Activated T-cell treated with anti-CD3 and anti-CD28 coated beads for 24 hours (primary cell): ENCODE results near the gene EIF2A.
"Not testable (repeated sequence)": the region's sequence is repeated elsewhere in the genome, so short reads cannot be mapped to it uniquely, and the experiment has no call there.

Experiments used
- DNase-seq: peaks from one replicate; pipeline ENCODE4 v3.0.0-alpha.2; 2020; ENCODE audit warnings: low read depth

EIF2A gene

GRCh38 chr3:150543531-150543930 is 3.1 kb upstream of the EIF2A start:
- no peak for DNase-seq

- DNase-seq, result no peak
These were observed 2.5 kb upstream of the EIF2A start for GRCh38 chr3:150544041-150544440.

GRCh38 chr3:150544726-150545125 is 1.9 kb upstream of the EIF2A start:
- DNase-seq, result no peak

GRCh38 chr3:150545419-150546225 is 965 bp upstream of the EIF2A start:
- DNase-seq, result peak; percentile 23

GRCh38 chr3:150547045-150547741 is 606 bp downstream of the EIF2A start:
- DNase-seq, result no peak

- DNase-seq, result no peak
These were observed 9.4 kb downstream of the EIF2A start for GRCh38 chr3:150555859-150556436.

GRCh38 chr3:150556792-150557191 is 10.2 kb downstream of the EIF2A start:
- DNase-seq, result no peak

- DNase-seq, result no peak
These were observed 11.1 kb downstream of the EIF2A start for GRCh38 chr3:150557725-150558124.

- DNase-seq, result no peak
These were observed 17.7 kb downstream of the EIF2A start for GRCh38 chr3:150564243-150564642.

- no peak for DNase-seq
These were observed 20.7 kb downstream of the EIF2A start for GRCh38 chr3:150567328-150567727.

GRCh38 chr3:150577855-150578254 is 31.3 kb downstream of the EIF2A start:
- no peak for DNase-seq

GRCh38 chr3:150581174-150581573 is 34.6 kb downstream of the EIF2A start:
- no peak for DNase-seq

- DNase-seq, result no peak
These were observed 36.0 kb downstream of the EIF2A start for GRCh38 chr3:150582620-150583019.

- DNase-seq, result no peak
These were observed 36.4 kb downstream of the EIF2A start for GRCh38 chr3:150583028-150583427.

- no peak for DNase-seq
These were observed 41.6 kb downstream of the EIF2A start for GRCh38 chr3:150588027-150588830.

- no peak for DNase-seq
These were observed 43.2 kb downstream of the EIF2A start for GRCh38 chr3:150589759-150590158.

GRCh38 chr3:150594150-150594549 is 47.6 kb downstream of the EIF2A start:
- no peak for DNase-seq

- no peak for DNase-seq
These were observed 51.1 kb downstream of the EIF2A start for GRCh38 chr3:150597646-150598045.

- no peak for DNase-seq
These were observed 53.2 kb downstream of the EIF2A start for GRCh38 chr3:150599611-150600297.

GRCh38 chr3:150600647-150601530 is 54.3 kb downstream of the EIF2A start:
- not testable (repeated sequence) for DNase-seq
